Activated T-cell treated with anti-CD3 and anti-CD28 coated beads, Interleukin-2, amount 50 U/mL, for 1 hour (primary cell): Measurements from ENCODE around the gene NAMPT.
"Not testable (repeated sequence)": the region's sequence is repeated elsewhere in the genome, so short reads cannot be mapped to it uniquely, and the experiment has no call there.

Source experiments
- DNase-seq: peaks from one replicate; pipeline ENCODE4 v3.0.0-alpha.2; 2020

NAMPT gene

DNA sequence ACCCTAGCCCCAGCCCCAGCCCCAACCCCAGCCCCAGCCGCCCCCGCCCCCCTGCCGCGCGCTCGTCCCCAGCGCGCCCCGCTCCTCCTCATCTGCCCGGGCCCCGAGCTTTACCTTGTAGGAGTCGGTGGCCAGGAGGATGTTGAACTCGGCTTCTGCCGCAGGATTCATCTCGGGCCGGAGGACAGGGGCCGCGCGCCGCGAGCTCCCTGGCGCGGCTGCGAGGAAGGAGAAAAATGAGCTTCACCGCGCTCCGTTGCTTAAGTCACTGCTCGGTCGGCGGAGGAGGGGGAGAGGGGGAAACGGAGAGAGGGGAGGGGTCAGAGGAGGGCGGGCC, at the start of gene NAMPT:
Gene NAMPT, minus strand, starts transcription at position 270 of the 337 bp plus-strand sequence. Its CDS starts 99 bp downstream, at position 171.
- DNase-seq = no peak

DNA sequence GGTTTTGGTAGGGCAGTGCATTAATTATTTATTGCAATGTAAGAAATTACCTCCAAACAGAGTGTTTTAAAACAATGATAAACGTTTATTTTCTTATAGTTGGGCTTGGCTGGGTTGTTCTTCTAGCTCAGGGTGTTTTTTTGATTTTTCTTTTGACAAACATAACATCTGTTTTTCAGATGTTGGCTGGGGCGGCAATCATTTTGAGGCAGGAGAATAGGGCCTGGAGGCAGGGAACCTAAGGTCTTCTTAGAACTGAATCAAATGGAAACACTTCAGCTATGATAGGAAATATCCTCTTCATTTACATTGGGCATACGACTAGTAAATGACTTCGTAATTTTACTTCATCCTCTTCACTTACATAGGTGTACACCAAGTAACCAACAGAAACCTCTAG, 47.4 kb upstream of the NAMPT start:
- DNase-seq = no peak

DNA sequence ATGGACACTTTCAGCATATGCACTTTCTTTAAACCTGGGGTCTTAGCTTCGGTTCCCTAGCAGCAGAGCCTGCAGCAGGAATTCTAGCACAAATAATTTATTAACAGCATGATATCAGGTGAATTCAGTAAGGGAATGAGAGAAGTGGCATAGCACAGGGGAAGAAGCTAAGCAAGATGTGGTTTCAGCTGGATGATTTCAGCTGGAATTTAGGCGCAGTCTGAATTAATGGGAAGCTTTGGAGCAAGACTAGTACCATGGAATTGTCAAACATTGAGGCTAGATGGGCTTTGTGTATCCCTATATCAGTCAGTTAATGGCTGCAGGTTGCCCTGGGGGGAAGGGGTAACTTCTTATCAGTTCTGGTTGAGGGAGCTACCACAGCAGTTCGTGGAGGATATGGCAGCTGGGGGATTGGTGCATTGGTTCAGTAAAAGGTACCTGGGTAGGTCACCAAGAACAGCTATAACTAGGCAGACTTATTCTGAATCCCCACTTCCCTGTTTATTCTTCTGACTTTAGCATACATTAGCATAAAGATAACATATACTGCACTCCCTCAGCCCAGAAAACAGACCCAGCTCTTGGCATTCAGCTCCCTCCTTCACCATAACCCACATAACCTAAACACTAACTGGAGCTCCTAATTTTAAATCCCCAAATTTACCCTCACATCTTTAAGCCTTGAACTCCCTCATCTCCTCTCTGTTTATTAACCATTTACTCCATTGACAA, 46.8 kb upstream of the NAMPT start:
- DNase-seq = no peak

DNA sequence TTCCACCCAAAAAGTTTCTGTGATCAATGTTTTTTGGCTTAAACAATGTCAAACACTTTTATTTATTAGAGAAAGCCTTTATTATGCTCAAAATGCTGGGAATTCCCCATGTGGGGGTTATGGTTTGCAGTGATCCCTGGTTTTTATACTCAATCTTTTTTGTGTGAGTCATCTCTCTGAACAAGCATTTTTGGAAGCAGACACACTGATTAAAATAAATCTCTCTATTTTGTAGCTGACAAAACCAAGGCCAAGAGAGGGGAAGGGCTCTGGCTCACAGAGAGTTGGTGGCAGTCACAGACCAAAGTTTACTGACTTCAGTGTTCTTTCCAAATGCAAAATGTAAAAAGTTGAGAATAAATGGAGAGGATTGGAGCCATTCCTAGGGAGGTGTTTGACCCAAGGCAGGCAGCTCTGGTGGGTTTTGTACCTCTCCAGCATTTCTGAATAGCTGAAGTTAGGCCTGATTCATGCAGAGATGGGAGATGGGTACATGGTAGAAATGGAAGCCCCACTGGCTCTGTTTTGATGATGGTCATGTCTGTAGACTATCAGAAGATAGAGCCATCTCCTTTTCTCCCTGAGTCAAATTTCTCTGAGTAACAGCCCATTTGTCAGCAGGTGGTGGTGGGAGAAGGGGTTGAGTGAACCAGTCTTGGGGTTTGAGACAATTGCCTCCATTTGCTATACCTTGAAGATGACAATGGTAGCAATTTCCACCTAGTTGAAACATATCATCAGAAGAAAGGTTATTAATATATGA, 45.4 kb upstream of the NAMPT start:
- no peak for DNase-seq

DNA sequence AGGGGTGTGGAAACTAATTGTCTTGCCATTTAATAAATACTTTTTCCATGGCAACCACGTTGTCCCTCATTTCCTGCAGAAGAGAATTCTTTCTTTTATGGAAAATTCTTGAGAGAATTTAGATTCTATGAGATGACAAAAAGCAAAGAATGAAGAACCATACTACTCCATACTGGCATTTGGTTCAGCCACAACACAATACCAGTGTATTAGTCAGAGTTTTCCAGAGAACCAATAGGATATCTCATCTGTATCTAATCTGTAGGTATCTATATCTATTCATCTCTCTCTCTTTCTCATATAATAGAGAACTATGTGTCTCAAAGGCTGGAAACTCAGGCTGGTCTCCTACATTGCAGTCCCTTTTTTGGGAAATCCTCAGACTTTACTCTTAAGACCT, 44.6 kb upstream of the NAMPT start:
- DNase-seq = no peak

DNA sequence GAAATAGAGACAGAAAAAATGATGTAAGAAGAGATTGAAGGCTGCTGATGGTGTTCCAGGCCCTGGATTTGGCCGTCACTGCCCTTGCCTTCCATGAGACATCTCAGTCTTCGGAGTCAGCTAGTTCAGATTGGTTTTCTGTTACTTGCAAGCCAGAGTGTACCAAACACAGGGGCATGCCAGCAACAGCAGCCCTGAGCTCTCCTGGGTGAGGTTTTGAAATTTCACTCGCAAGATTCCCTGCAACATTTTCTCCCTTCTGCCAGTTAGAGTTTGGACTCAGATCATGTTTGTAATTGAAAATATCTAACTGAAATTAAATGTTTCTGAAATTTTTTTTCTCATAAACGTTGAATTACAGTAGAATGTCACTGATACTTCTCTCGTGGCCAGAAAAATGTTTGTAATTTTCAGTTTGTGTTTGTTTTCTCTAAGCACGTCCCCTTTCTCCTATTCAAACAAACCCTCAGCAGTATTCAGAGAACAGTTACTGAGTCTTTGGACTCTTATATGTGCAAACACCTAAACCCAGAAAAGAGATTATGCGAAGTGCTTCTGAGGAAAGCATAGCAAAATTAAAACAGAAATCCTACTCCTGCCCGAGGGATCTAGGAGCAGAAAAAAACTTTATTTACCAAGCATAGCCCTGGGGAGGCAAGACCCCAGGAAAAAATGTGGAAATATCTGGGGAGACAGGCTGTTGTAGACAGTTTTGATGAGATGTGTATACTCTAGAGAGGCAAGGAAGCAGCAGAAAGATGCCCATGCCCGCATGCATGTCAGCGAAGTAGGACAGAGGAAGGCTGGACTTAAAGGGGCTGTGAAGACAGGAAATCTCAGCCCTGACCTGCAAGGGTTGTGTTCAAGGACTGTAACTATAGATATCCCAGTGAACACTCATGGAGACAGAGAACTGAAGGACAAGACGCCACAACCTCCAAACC, 43.0 kb upstream of the NAMPT start:
- no peak for DNase-seq

DNA sequence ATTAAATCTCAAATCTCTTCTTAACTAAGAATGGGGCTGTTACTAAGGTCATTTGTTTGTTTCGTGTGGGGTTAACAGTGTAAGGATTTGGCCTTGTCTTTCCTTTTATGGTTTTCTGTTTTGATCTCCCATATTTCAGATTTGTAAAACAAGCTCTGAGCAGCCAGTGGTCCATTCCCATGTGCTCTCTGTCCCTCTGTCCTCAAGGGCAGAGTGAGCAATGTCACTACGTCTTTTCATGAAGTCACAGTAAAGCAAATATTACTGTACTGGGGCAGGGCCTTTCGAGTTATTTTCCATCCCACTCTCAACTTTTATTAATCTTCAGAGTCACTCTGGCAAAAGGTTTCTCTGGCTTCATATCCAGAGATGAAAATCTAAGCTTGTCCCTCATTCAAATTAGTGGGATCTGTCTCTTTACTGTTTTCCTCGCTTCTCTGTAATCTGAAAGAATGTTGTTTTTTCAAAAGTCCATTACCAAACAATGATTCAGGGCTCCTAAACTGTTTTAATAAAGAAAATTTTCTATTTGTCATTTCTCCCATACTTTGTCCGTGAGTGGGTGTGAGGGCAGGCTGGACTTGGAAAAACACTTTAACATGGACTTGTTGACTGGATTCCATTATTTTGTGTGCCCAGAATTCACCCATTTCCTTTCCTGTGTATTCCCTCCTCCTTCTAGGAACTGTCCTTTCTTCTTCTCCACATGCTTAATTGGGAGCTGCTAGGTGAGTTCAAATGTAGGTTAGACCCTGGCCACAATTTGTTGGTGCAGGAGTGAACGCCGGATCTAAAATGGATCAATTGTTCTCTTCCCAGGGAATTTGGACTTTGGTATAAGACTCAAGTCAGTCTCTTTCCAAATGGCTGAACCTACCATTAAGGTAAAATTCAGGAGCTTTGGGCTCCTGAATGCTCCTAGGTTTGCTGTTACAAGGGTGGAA, 42.1 kb upstream of the NAMPT start:
- no peak for DNase-seq

DNA sequence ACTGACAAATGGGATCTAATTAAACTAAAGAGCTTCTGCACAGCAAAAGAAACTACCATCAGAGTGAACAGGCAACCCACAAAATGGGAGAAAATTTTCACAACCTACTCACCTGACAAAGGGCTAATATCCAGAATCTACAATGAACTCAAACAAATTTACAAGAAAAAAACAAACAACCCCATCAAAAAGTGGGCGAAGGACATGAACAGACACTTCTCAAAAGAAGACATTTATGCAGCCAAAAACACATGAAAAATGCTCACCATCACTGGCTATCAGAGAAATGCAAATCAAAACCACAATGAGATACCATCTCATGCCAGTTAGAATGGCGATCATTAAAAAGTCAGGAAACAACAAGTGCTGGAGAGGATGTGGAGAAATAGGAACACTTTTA, 39.7 kb upstream of the NAMPT start:
- not testable (repeated sequence) for DNase-seq

DNA sequence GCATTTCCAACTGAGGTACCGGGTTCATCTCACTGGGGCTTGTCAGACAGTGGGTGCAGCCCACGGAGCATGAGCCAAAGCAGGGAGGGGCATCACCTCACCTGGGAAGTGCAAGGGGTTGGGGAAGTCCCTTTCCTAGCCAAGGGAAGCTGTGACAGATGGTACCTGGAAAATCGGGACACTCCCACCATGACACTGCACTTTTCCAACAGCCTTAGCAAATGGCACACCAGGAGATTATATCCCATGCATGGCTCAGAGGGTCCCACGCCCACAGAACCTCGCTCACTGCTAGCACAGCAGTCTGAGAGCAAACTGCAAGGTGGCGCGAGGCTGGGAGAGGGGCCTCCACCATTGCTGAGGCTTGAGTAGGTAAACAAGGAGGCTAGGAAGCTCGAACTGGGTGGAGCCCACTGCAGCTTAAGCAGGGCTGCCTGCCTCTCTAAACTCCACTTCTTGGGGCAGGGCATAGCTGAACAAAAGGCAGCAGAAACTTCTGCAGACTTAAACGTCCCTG, 35.5 kb upstream of the NAMPT start:
- not testable (repeated sequence) for DNase-seq

DNA sequence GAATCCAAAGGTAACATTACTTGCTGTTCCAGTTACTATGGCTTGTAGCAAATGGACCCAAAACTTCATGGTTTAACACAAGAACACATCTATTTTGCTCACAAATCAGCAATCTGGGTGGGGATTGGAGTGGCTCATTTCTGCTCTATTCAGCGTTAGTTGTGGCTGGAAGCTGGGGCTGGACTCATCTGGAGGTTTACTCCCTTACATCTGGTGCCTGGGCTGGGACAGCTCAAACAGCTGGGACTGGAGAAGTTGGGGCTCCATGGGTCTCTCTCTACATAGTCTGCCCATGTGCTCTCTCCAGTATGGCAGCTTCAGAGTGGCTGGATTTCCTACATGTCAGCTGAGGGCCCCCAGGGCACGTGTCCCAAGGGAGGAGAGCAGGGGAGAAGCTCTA, 33.7 kb upstream of the NAMPT start:
- no peak for DNase-seq

DNA sequence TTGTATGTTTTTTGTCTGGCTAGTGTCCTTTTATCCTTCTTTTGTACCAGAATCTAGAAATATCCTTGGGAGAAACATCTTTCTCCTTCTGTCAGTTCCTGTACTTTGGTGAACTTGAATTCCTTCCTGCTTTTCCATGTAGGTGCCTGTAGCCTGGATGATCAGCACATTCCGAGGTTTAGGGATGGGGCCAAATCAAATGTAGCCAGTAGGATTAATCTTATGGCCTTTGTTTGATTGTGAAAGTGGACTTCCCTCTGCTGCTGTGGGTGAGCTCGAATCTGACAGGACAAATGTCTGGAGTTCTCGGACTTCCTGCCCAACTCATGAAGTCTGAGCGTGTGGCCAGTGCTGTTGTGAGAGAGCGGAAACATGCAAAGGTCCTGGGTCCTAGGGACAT, 33.2 kb upstream of the NAMPT start:
- no peak for DNase-seq

DNA sequence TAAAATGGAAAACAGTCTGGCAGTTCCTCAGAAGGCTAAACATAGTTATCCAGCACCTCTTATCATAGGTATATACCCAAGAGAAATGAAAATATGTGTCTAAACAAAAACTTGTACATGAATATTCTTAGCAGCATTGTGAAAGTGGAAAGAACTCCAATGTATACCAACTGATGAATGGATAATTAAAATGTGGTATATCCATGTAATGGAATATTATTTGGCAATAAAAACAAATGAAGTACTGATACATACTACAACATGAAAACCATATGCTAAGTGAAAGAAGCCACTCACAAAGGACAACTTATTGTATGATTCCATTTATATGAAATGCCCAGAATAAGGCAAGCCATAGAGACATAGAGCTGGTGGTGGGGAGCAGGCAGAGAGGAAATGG, 32.2 kb upstream of the NAMPT start:
- no peak for DNase-seq

DNA sequence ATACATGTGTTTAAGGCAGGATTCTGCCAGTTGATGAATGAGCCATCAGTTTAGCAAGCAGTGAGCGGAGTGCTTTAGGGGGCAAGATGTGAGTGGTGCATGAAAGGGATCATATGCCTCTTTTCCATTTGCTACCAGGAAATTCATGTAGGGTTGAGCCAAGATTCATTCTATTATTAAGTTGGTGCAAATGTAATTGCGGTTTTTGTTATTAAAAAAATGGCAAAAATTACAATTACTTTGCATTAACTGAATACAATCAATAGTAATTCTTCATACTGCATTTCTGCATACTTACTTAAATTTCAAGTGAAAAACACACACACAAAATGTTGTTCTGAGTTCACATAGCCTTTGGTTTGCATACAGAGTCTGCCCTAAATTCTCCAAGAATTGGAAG, 30.1 kb upstream of the NAMPT start:
- DNase-seq = no peak

DNA sequence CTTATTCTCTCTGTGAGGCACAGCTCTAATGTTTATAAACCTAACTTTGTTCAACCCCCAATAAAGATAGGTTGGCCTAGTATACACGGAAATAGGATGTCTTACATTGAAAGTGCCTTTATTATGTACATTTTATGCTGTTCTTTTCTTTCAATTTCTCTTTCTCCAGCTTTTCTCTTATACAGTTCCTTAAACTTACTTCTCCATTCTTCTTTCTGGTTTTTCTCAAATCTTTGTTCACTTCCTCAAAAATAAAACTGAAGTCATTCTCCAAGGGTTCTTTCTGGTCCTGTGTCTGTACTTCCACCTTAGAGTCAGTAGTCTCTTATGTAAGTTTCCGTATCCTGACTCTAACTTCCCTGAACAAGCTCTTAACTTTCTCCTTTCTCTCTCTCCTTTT, 29.2 kb upstream of the NAMPT start:
- no peak for DNase-seq

DNA sequence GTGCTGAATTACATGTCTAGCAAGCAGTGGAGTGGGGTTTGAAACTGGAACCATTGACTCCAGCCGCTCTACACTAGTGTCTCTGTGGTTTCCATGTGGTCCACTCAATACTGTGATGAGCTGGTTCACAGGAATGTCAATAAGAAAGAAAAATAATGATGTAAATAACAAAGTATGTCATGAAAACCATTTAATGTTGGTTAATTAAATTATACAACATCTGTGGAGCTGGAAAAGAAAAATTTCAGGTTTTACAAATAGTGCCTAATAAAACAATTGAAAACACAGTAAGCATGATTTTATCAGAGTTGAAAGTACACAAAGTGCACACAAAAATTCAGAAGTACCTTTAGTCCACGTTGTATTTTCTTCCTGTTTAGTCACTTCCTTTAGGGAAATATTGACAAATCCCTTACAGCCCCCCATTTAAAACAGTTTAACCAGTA, 28.7 kb upstream of the NAMPT start:
- DNase-seq = no peak

DNA sequence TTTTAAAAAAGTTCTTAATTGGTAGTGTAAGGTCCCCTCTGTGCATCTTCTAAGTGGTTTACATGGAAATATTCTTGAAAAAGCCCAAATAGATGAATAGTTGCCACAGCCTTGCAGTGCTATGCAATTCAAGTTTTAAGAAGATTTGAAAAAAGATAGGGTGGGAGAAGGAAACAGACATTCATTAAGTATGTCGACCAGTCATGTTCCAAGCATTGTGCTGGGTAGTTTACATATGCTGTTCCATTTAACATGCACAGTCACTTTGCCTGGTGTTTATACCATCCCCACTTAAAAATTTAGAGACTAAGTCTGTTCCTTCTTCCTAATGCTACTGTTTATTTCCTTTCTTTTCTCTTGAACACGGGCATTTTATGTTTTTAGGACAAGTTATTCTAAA, 28.1 kb upstream of the NAMPT start:
- DNase-seq = no peak

DNA sequence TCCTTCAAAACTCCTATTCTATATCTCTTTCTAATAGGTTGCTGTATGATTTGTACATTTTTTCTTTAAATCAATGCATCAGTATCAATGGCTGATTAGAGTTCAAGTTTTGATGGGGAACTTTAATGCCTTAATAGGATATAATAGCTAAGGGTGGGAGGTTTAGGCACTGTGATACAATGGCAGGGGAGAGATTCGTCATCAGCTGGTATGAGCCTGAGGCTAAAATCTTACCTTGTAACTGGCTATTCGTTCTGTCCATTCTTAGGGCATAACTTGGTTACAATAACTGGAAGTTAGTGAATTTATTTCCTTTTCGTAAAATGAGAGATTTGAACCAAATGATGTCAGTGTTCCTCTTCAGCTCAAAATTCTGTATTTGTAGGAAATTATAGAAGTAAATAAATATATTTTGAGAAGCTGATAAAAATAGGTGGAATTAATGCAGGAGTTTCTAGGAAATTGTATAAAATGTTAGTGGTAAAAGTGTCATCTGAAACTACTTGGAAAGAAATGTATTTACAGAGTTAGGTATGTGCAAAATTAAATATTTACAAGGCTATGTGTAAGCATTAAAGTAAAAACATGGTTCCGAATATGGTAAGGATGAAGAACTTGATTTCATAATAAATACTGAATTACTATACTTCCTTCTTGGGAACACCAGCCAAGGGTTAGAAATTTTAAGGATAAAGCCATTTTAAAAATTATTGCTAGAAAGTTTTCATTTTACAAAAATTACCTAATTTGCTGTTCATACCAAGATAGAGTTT, 27.5 kb upstream of the NAMPT start:
- DNase-seq = no peak

DNA sequence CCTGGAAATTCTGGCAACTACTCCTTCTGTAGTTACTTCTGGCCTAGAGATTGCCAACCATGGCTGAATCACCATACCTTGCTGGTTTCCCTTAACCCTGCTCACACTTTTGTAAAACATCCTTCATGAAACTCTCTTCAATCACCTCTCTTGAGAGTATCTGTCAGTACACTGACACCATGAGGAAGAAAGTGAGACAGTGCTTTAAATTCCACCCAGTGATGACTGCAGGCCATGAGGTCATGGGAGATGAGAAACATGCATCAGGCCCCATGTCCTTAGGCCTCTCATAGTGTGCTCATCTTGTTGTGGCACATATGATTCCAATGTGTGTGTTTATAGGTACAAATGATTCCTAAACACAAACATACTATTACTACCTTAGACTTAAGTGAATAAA, 24.6 kb upstream of the NAMPT start:
- no peak for DNase-seq

DNA sequence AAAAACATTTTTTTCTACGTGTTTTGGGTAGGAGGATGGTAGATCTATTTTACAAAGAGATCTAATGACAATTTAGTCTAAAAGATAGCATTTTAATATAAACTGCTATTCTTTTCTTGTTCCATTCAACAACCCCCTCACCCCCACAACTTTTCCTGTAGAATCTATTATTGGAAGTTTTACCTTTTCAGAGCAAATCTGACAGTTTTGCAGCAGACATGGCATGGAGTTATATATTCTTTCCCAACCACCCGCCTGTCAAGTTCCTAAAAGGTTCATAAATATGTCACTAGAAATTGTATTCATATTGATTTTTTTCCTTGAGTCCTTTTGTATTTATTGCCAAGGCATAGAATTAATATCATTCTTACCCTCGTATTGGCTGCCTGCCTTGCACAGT, 21.5 kb upstream of the NAMPT start:
- DNase-seq = no peak

DNA sequence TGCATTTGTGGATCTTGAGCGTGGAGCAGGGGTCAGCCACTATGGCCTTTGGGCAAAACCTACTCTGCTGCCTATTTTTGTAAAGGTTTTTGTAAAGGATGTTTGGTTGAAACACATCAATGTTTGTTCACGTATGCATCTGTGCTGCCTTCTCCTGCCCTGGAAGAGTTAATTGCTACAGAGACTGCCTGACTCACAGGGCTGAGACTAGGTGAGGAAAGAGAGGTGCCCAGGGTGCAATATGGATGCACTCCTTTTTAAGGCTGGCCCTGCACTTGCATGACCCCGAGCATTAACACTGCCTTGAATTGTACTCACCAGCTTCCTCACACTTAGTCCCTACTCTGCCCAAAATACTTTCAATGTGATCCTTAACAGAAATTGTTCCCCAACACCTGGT, 20.9 kb upstream of the NAMPT start:
- DNase-seq = no peak

DNA sequence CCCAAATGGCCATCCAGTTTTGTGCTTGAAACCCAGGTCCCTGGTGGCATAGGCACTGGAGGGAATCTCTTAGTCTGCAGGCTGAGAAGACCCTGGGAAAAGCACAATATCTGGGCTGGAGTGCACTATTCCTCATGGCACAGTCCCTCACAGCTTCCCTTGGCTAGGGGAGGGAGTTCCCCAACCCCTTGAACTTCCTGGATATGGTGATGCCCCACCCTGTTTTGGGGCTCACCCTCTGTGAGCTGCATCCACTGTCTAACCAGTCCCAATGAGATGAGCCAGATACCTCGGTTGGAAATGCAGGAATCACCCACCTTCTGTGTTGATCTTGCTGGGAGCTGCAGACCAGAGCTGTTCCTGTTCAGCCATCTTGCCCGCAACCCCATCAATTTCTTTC, 19.8 kb upstream of the NAMPT start:
- DNase-seq = no peak
